ENCODE data around the gene NUDT22.

Gene NUDT22, protein sequence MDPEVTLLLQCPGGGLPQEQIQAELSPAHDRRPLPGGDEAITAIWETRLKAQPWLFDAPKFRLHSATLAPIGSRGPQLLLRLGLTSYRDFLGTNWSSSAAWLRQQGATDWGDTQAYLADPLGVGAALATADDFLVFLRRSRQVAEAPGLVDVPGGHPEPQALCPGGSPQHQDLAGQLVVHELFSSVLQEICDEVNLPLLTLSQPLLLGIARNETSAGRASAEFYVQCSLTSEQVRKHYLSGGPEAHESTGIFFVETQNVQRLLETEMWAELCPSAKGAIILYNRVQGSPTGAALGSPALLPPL

DNA sequence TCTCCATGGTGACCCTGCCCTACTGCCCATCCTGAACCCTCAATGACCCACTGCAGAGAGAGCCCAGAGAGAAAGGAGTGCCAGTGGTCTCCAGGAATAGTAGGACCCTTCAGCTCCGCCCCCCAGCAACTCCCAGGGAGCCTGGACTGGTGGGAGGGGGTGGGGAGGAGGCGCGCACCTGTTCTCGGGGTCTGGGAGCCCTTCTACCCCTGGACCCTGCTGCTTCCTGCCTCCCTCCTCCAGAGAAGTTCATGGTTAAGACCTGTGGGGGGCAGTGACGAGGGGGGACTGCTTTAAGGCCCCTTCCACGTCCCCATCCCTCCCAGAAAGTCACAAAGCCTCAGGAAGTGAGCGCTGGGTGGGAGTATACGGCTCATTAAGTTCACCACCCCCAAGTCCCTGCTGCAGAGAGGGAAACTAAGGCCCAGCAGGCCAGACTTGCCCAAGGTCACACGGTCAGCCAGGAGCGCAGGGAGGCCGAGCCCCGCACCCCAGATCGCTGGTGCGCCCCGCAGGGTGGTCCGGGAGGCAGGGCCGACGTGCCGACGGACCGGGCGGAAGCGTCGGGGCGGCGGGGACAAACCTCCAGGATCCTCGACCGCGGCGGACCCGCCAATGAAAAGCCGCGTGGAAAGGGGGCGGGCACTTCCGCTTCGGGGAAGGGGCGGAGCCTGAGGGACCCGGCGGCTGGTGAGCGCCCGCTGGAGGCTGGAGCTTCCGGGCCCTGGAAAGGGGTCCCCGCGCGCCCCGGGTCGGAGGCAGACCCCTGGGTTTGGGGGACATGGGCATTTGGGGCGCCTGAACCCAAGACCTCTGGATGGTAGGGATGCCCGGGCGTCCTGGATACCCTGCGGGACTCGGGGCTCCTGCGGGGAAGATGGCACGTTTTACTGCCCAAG, at the start of gene NUDT22, which contains the start of gene TRPT1:
Gene NUDT22 (plus strand): TSS at position 667 of the 899 bp plus-strand sequence. CDS start 379 bp downstream, outside the sequence.
Gene TRPT1 (minus strand): TSS at position 579 of the 899 bp plus-strand sequence. CDS start 326 bp downstream, at position 253.
- peak; percentile 85 to 92 for DNase-seq

DNA sequence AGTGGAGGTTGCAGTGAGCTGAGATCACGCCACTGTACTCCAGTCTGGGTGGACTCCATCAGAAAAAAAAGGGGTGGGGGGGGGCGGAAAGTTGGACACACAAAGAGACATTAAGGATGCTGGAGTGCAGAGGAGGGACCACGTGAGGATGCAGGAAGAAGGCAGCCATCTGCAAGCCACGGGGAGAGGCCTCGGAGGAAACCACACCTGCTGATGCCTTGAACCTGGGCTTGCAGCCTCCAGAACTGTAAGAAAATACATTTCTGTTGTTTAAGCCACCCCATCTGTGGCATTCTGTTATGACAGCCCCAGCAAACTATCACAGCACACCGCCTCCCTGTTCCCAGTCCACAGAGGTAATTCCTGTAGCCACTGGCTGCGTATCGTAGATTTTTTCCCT, 49.3 kb upstream of the NUDT22 start:
- DNase-seq: no peak

DNA sequence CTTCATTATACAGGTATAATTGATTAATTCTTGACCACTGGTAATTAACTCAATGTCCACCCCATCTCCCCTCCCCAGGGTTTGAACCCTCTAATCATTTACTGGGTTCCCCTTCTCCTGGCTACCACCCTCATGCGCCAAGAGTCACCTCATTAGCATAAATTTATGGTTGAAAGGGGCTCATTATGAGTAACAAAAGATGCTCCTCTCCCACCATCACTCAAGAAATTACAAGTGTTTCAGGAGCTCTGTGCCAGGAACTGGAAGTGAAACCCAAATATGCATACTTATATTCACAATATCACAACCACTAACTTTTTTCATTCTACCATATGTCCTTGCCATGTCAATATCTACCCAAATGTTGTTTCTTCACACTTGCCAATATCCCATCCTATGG, 47.9 kb upstream of the NUDT22 start:
- no peak for DNase-seq

DNA sequence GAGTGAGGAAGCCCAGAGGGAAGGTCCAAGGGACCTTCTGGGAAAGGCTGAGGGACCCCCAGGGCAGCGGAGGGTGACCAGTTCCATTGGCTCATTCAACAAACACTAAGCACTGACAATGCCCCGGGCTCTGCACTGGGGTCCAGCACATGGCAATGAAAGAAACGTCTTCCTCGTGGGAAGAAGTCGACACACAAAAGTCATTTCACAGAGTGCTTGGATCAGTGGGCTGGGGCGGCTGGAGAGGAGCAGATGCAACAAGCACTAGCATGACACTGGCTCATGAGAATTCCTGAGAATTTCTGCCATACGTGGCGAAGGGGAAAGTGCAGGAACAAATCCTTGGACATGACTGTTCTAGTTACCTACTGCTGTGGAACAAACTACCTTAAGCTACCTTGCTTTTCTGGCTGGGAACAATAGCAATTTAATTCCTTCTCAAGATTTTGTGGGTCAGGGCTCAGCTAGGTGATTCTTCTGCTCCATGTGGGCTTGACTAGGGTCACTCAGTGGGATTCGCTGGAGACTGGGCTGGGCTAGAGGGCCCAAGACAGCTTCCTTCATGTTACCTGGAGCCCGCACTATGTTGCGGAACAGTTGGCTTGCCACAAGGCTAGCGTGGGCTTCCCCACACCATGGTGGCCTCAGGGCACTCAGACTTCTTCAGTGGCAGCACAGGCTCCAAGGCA, 47.0 kb upstream of the NUDT22 start:
- no peak for DNase-seq

DNA sequence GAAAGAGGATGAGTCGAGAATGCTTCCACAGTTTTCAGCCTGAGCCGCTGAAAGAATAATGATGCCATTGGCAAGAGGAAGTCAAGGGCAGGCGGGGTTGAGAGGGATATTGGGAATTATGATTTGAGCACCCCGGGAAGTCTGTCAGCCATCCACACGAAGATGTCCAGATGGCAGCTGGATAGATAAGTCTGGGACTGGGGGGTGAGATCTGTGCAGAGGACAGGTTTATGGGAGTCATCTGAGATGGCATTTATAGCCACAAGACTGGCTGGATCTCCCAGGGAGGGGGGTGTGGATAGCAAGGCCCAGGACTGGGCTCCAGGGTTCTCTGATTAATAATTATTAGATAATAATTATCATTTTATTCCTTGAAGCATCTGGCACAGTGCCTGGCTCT, 45.2 kb upstream of the NUDT22 start:
- DNase-seq: no peak

DNA sequence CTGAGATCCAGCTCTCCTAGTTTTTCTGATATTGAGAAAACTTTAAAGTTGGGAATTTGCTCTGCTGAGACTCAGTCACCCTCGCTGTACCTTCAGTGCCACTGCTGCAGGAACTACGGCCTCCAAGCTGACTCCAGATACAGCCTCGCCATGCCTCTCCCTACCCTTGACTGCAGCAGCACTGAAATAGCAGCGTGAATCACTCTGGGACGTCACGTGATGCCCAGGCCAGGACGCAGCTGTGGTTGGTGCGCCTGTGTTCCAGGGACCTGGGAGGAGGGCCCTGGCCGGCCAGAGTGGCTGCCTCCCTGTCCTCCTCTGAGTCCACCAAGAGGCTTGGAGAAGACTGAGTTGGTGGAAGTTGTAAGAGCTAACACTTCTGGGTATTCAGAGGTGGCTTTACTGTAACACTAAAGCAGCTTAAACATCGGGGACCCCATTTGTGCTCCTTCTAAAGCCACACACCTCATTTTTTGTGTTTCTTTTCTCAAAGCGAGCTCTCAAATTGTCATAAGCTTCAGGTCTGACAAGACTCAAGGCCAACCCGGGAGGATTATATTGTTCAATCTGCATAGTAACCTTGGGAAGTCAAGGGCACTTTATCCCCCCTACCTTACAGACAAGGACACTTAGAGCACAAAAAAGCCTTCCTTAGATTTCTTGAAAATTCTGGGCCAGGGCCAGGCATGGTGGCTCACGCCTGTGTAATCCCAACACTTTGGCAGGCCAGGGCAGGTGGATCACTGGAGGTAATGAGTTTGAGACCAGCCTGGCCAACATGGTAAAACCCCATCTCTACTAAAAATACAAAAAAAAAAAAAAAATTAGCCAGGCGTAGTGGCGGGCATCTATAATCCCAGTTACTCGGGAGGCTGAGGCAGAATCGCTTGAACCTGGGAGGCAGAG, 44.3 kb upstream of the NUDT22 start:
- peak; percentile 21 to 27 for DNase-seq

DNA sequence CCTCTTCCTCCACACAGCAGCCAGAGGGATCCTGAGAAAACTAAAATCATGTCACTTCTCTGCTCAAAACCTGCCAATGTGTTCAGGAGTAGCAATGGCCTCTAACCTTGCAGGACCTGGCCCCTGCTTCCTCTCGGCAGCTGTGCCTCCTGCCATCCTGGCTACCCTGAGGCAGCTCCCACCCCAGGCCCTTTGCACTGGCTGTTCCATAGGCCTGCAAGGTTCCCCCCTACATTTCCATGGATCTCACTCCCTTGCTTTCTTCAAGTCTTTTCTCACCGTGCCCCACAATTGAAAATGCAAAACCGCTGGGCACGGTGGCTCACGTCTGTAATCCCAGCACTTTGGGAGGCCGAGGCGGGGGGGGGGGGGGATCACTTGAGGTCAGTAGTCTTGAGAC, 42.2 kb upstream of the NUDT22 start:
- no peak for DNase-seq

DNA sequence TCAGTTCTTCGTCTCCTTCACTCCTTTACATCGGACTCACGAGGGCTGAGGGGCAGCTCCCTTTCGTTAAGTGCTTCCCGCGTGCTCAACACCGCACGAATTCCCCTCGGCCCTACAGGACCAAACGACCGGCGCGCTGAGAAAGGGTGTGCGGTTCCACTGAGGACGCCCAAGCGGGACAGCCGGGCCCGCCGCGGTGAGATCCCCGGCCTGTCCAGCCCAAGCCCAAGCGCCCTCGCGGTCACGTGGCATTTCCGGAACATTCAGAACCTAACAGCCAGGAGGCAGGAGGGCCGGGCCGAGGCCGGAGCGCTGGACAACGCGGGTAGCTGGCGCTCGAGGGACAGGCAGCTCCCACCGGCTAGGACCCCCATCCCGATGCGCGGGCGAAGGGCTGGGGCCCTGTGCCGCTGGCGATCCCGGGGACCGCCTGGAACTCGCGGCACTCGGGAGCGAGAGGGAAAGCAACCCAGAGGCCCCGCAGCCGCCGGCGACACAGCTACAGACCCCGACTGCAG, 40.8 kb upstream of the NUDT22 start:
- DNase-seq: no peak

DNA sequence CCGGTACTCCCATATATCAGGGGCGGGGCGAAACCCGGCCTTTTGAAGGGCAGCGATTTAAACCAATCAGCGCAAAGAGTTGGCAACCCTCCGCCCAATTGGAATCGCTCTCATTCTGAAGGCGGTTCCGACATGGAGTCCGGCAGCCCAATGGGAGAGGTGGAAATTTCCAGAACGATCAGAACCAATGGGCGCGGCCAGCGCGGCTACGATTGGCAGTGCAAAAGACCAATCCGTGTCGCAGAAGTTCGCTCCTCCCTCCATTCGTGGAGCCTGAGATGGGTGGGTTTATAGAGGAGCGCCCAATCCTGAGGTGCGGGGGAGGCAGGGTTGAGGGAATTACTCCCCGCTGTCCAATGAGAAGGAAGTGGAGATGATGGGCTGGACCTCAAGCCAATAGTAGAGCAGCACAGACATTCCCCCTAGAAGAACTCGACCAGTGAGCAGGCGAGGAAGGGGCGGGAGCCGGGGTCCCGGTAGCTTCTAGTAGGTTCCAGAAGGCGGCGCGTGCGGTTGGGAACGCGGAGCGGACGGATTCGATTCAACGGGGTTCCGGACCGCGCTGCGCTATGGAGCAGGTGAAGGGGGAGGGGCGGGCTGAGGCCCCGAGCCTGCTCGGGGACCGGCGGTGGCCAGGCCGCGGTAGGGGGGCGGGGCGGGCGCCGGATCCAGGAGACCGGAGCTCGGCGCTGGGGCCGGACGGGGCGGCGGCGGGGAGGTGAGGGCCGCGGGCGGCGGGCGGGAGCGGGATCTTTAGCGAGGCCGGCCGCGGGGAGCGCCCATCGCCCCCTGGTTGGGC, 40.2 kb upstream of the NUDT22 start, which contains the start of gene STIP1:
Gene STIP1 (plus strand): TSS at position 479 of the 799 bp plus-strand sequence. CDS start 91 bp downstream, at position 570.
- DNase-seq: peak; percentile 98 to 99

DNA sequence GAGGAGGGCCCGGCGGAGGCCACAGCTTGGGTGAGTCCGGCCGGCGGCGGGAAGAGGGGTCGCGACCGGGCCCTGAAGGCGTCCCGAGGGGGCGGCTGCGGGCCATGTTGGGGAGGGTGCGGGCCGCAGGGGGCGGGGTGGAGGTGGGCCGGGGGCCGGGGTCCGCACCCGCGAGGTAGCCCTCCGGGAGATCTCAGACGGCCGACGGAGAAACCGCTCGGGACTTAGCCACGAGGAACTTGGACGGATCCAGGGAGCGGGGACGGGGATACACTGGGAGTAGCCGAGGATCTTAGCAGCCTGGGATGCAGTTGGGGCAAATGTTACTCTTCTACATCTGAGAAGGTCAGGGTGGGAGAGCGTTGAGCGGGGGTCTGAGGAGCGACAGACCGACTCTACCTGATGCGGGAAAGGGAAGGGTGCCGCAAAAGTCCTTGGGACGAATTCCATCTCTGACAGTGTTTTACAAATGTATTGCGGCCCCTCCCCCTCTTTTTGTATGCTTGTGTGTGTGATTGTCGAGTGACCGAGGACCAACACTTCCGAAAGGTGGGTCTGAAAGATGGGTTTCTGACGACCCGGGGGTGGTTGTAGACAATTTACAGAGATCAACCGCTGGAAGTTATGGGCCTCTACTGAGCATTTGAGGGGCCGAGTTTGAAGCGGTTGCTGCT, 39.4 kb upstream of the NUDT22 start:
- DNase-seq: peak; percentile 34 to 40

DNA sequence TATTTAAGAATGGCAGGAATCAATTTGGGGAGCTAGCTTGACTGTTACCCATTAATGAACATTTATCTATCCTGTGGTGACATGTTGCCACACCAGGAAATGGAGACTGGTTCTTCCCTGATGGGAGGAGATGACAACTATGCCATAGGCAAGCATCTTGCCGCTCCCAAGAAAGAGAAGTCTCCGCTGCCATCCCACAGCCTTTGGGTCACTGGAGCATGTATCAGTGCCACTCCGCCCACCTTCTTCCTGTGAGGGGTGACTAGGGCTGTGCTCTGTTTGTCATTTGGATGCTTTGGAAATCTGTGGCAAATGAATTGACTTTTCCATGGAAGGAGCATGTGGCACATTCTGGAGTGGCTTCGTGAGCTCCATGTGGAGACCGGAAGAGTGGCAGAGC, 33.6 kb upstream of the NUDT22 start:
- no peak for DNase-seq

DNA sequence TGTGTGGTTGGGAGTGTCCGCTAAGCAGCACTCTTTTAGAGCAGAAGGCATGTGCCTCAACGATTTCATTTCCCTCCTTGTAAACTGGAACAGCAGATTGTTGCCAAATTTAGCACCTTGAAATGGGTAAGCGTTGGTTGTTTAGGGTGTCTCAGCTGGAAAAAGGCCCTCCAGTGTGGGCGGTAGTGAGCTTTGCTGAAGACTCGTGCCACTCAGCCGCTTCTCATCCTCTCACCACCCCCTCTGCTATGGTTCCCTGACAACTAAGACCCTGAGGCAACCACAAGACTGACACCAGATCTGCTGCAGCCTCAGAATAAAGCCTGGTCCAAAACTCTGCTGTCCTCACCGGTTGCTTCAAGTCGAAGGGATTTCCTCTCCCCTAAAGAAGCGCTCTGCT, 29.4 kb upstream of the NUDT22 start:
- no peak for DNase-seq

DNA sequence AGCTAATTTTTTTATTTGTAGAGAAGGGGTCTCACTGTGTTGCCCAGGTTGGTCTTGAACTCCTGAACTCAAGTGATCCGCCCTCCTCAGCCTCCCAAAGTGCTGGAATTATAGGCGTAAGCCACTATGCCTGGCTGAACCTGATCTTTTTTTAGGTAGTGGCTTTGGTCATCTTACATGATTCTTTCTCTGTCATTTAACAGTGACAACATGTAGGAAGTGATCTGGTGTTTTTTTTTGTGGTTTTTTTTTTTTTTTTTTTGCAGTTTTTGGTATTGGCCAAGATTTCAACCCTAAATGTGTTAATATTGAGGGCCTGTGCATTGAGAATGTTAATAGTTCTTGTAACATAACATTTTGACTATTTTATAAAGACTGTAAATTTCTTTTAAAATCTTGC, 27.6 kb upstream of the NUDT22 start:
- no peak for DNase-seq

DNA sequence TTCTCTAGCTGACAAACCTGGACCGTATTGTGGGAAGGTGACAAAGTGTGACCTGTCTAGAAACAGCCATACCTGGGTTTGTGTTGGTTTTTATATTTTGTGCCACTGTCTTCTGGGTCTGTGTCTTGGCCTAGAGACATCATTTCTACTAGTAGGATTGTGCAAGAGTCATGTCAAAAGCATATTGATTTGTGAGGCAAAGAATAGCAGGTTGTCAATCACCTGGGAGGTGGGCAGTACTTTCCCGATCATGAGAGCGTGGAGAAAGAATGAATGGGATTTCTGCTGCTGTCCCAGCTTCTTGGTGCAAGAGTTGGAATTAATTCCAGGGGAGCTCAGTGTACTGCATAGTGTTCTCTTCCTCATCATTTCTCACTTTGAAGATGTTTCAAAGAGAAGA, 24.5 kb upstream of the NUDT22 start:
- DNase-seq: no peak

DNA sequence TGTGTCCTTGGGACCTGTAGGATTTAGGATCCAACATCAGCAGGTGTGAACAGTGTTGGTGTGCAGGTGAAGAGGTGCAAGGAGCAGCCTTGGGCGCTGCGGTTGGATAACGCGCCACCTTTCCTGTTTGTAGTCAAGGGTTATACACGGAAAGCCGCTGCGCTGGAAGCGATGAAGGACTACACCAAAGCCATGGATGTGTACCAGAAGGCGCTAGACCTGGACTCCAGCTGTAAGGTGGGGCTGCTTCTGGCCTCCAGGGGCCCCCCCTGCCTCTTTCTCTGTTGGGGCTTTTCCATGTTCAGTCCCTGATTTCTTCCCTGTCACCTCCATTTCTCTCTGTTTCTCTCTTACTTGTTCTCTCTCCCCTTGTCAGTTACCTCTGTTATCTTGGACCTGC, 23.1 kb upstream of the NUDT22 start:
- no peak for DNase-seq

DNA sequence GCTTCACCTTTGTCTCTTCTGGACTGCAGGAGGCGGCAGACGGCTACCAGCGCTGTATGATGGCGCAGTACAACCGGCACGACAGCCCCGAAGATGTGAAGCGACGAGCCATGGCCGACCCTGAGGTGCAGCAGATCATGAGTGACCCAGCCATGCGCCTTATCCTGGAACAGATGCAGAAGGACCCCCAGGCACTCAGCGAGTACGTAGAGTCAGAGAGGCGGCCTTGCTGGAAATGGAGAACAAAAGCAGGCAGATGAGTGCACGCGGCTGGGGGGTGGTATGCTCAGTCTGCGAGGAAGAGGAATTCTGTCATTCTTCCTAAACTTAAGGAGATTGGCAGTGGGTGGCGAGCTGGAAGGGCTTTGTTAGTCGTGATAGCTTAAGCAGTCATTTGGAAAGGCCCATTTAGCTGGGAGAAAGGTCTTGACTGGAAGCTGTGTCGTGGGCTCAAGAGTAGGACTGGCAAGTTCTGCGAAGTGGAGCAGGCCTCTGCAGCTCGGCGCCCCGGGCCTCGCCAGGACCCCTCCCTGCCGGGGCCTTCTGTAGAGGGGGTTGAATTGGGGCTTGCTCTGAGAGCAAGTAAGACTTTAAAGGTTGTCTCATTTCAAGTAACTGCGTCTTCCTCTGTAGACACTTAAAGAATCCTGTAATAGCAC, 22.5 kb upstream of the NUDT22 start:
- DNase-seq: no peak

DNA sequence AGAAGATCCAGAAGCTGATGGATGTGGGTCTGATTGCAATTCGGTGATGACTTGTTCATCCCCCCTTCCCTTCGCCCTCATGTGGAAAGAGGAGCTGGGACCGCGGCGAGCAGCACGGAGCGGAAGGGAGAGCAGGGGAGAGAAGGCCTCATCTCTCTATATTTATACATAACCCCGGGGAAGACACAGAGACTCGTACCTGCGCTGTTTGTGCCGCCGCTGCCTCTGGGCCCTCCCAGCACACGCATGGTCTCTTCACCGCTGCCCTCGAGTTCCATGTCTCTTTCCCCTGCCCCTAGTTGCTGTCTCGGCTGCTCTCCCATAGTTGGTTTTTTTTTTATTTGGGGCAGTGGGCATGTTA, 22.0 kb upstream of the NUDT22 start:
- no peak for DNase-seq

DNA sequence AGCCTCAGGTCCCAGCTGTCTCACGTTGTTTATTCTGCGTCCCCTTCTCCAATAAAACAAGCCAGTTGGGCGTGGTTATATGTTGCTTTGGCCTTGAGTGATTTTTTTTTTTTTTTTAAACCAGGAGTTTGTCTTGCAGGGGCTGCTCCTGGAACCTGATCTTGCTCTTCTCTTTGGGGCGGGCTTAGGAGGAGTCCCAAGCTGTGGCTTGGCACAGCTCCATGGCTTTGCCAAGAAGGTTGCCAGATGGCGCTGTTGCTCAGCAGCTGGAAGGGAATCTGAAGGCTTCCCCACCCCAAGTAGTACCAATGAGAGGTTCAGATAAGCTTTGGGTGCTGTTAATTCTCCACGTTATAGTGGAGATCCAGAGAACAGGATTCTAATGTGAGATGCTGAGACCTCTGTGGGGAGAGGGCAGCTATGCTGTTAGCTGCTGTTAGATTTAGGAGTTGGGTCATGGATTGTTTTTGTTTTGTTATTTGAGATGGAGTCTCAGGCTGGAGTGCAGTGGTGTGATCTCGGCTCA, 21.5 kb upstream of the NUDT22 start:
- DNase-seq: peak; percentile 82 to 85

DNA sequence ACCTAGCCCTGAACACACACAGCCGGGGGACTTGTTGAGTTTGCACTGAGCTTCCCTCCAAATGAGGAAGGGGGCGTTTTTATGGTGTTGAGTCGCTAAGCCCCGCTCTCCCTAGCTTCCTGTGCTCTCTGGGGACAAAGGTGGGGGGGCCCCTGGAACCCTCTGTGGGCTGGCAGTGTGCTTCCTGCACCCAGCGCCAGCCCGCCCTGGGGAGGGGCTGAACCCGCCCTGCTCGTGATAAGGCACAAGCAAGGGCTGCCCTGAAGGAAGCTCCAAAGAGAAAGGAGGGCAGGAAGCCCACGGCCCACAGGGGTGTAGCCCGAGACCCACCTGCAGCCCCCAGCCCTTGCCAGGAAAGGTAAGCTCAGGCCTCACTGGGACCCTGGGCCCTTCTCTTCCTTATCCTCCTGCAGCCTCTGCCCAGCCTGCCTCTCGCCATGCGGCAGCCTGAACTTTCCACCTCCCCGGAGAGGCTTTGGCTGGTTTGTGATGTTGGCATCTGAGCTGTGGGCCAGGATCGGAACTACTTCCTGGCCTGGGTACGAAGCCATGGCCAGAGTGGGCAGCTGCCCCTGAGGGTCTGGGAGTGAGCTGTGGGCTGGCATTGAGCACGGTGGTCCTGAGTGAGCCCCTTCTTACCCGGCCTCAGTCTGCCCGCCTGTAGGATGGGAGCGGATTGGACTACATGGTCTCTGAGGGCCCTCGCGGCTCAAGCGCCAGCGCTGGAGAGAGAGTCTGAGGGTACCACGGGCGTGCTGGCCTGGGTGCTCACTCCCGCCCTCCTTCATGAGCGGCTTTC, 19.4 kb upstream of the NUDT22 start, which contains the start of gene FERMT3:
Gene FERMT3 (plus strand): TSS at position 265 of the 799 bp plus-strand sequence. CDS start 644 bp downstream, outside the sequence.
- DNase-seq: peak; percentile 69 to 77
